G401 (cell line): ENCODE data around the gene SCAI. TPM values are rescaled to one million over a fixed set of nuclear protein-coding genes. Genes with fewer than 3 reads are reported as not detected.
"Not testable (repeated sequence)": the region's sequence is repeated elsewhere in the genome, so short reads cannot be mapped to it uniquely, and the experiment has no call there.

Experiments used
- DNase-seq: peaks from one replicate; pipeline ENCODE4 v3.0.0-alpha.2; 2015; ENCODE audit warnings: low spot score
- in situ Hi-C: cut with HindIII; loops from 2 replicates; pipeline ENCODE4 v1.10.0; 2016; ENCODE audit warnings: low sequenced_read_pairs, mixed read lengths
- total RNA-seq: library from RNA; depleted of rRNA; stranded (reverse); fragments of >200 nt; shearing (Covaris generic); gene quantifications from 2 replicates; pipeline ENCODE4 v1.2.3, GENCODE V29; 2014

SCAI gene
- total RNA-seq, 1 experiment from 2014 or later = 3.5 TPM

- peak; percentile 58 for DNase-seq
- in situ Hi-C loops = no loop called here
These were observed 76.3 kb downstream of the SCAI start for GRCh38 chr9:125066839-125067619.

- DNase-seq = no peak
- in situ Hi-C loops = no loop called here
These were observed 81.9 kb downstream of the SCAI start for GRCh38 chr9:125061391-125061790.

GRCh38 chr9:125049212-125050049 lies 93.9 kb downstream of the SCAI start:
- in situ Hi-C loops = no loop called here
- peak; percentile 13 for DNase-seq

- no peak for DNase-seq
- in situ Hi-C loops = no loop called here
These were observed 99.7 kb downstream of the SCAI start for GRCh38 chr9:125043631-125044030.

- no peak for DNase-seq
- in situ Hi-C loops = no loop called here
These were observed 100.2 kb downstream of the SCAI start for GRCh38 chr9:125043148-125043547.

GRCh38 chr9:125038166-125038565 lies 105.2 kb downstream of the SCAI start:
- no peak for DNase-seq
- in situ Hi-C loops = no loop called here

GRCh38 chr9:125028041-125028440 lies 115.3 kb downstream of the SCAI start:
- no peak for DNase-seq
- in situ Hi-C loops = no loop called here

- in situ Hi-C loops = no loop called here
These were observed 118.4 kb downstream of the SCAI start for GRCh38 chr9:125024917-125025316.

GRCh38 chr9:125021069-125021468 lies 122.3 kb downstream of the SCAI start:
- no peak for DNase-seq
- in situ Hi-C loops = no loop called here

More at GRCh38 chr9:125024917-125025316, 118.4 kb downstream of the SCAI start:
- no peak for DNase-seq

GRCh38 chr9:125015655-125016054 lies 127.7 kb downstream of the SCAI start:
- DNase-seq, in situ Hi-C loops: not testable (repeated sequence)

GRCh38 chr9:125012013-125012412 lies 131.3 kb downstream of the SCAI start:
- in situ Hi-C loops, DNase-seq: not testable (repeated sequence)

GRCh38 chr9:125008599-125008998 lies 134.7 kb downstream of the SCAI start:
- in situ Hi-C loops = no loop called here
- no peak for DNase-seq

GRCh38 chr9:125003332-125003731 lies 140.0 kb downstream of the SCAI start:
- in situ Hi-C loops = no loop called here
- DNase-seq = no peak

GRCh38 chr9:124983698-124984097 lies 159.6 kb downstream of the SCAI start:
- no peak for DNase-seq
- in situ Hi-C loops = no loop called here

GRCh38 chr9:124980431-124980830 lies 162.9 kb downstream of the SCAI start:
- in situ Hi-C loops = no loop called here
- no peak for DNase-seq

- DNase-seq = no peak
- in situ Hi-C loops = no loop called here
These were observed 168.2 kb downstream of the SCAI start for GRCh38 chr9:124975131-124975530.

GRCh38 chr9:124973807-124974206 lies 169.5 kb downstream of the SCAI start:
- in situ Hi-C loops = no loop called here
- DNase-seq = no peak

- in situ Hi-C loops = no loop called here
- no peak for DNase-seq
These were observed 171.0 kb downstream of the SCAI start for GRCh38 chr9:124972241-124972770.

GRCh38 chr9:124969401-124969800 lies 173.9 kb downstream of the SCAI start:
- DNase-seq = no peak
- in situ Hi-C loops = no loop called here

- no peak for DNase-seq
- in situ Hi-C loops = no loop called here
These were observed 175.1 kb downstream of the SCAI start for GRCh38 chr9:124968238-124968637.
